ENCODE results near the gene DCXR. TPM values are rescaled to one million over a fixed set of nuclear protein-coding genes. Genes with fewer than 3 reads are reported as not detected.

DCXR gene
- 106 TPM for total RNA-seq

- Histone ChIP-seq H3K9me3 (no peaks in the 10 kb centered on the region), H3K36me3 (no peaks in the 10 kb centered on the region), H3K4me1 (peaks cover 19% of the 10 kb centered on the region), H3K27ac (peak within 1 kb of the TSS; percentile 87), H3K4me3 (peak within 1 kb of the TSS; percentile 71 to 79), H3K27me3 (no peaks in the 10 kb centered on the region)
- DNase-seq (ENCODE audit: extremely low spot score in 2 of 2) = peak in 1 of 2 donors; percentile 97
- TF ChIP-seq CTCF (IDR thresholded peaks at IDR 0.05) (peak; percentile 13 to 64 (median 50)), POLR2A (IDR thresholded peaks at IDR 0.05) (peak in 1 of 2 donors; percentile 95), POLR2AphosphoS5 (IDR thresholded peaks at IDR 0.05; ENCODE audit: insufficient read depth in 1 of 2, low read depth in 1 of 2) (peak; percentile 71 to 98)
- intact Hi-C loops (cut with DNase I) = no loop called here
These were observed at the start of gene DCXR for GRCh38 chr17:82037092-82037888. DCXR (minus strand) TSS chr17:82037697; CDS start chr17:82037682, 15 bp downstream.

GRCh38 chr17:82085931-82086764 is 48.7 kb upstream of the DCXR start:
- no peak for TF ChIP-seq POLR2AphosphoS5 (IDR thresholded peaks at IDR 0.05; ENCODE audit: insufficient read depth in 1 of 2, low read depth in 1 of 2)
- no peak for TF ChIP-seq POLR2A (IDR thresholded peaks at IDR 0.05)
- TF ChIP-seq CTCF (IDR thresholded peaks at IDR 0.05) = no peak
- H3K27ac ChIP-seq = no peak overlapping the region

GRCh38 chr17:82085031-82085861 is 47.7 kb upstream of the DCXR start:
- intact Hi-C loops (cut with DNase I) = no loop called here
- H3K36me3 ChIP-seq = peaks cover 0 to 100% of the 10 kb centered on the region in 2 donors

More at GRCh38 chr17:82085931-82086764, 48.7 kb upstream of the DCXR start:
- Histone ChIP-seq H3K9me3 (no peaks in the 10 kb centered on the region), H3K27me3 (no peaks in the 10 kb centered on the region), H3K4me1 (no peaks in the 10 kb centered on the region), H3K4me3 (no peak overlapping the region), H3K36me3 (peaks cover 0 to 100% of the 10 kb centered on the region in 2 donors)
- intact Hi-C loops (cut with DNase I) = no loop called here
- no peak for DNase-seq (ENCODE audit: extremely low spot score in 2 of 2)

More at GRCh38 chr17:82085031-82085861, 47.7 kb upstream of the DCXR start:
- no peak for TF ChIP-seq CTCF (IDR thresholded peaks at IDR 0.05)
- TF ChIP-seq POLR2AphosphoS5 (IDR thresholded peaks at IDR 0.05; ENCODE audit: insufficient read depth in 1 of 2, low read depth in 1 of 2) = no peak
- no peak for TF ChIP-seq POLR2A (IDR thresholded peaks at IDR 0.05)
- Histone ChIP-seq H3K9me3 (no peaks in the 10 kb centered on the region), H3K27ac (no peak overlapping the region), H3K27me3 (no peaks in the 10 kb centered on the region), H3K4me3 (no peak overlapping the region), H3K4me1 (no peaks in the 10 kb centered on the region)
- no peak for DNase-seq (ENCODE audit: extremely low spot score in 2 of 2)
